ENCODE measurements around the gene C17orf107.

The C17orf107 gene

DNA sequence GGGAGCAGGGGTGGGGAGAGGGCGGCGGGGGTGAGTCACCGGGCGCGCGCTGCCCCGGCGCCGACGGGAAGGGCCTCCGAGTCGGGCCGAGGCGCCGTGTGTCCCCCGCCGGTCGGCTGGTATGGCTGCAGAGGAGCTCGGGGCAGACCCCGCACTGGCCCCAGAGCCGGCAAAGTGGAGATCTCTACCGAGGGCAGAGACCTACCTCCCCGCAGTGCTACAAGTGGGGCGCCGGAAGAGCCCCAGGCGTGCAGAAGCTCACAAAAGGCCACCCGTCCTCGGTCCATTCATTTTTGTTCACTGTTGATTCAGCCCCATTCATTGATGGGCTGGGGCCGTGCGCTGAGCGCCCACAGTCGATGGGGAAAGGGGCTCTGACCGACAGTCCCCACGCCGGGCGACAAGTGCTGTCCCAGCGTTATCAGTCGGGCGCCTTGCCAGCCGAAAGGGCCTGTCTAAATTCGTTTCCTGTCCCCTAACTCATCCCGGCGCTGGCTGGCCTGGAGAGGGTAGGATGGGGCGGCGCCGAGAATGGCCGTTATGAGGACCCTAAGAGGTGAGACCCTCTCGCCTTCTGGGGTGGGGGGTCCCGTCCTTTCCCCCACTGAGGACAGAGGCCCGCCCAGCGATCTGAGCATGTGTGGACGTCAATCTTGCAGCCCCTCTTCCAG is 50.9 kb downstream of the C17orf107 start:
- no peak for DNase-seq

DNA sequence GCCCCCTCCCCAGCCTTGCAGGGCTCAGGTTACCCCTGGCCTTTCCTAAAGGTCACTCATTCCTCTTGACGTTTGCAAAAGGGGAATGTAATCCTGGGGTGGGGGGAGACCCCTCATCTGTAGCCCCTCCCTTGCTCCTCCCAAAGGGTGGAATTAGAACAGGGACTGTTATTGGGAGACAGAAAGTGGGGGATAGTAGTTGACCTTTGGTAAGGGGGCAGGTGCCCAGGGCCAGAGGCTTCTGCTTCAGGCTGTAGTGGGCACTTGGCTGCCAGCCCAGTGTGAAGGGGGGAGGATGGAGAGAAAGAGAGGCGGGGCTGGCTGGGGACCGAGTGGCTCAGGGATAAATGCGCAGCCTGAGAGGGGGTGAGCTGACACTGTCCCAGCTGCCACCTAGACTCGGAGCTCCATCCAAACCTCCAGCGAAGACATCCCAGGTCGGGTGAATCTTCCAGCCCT is 51.4 kb downstream of the C17orf107 start, which contains the start of gene ENO3:
Gene ENO3, plus strand, starts transcription at position 374 of the 459 bp plus-strand sequence. CDS start 711 bp downstream, outside the sequence.
- no peak for DNase-seq

DNA sequence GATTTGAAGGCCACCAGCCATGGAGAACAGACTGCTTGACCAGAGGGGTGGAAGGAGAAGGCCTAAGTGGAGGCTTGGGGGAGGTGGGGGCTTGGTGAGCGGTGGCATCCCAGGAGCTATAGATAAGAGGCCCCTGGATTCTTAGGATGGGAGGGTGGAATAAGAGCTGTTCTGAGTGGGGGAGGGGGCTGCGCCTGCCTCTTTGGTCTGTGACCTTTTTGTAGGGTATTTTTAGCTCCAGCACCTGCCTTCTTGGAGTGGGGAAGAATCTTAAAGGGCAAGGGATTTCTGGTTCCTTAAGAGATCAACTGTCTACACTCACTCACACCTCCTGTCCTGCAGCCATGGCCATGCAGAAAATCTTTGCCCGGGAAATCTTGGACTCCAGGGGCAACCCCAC is 52.1 kb downstream of the C17orf107 start:
- no peak for DNase-seq

Measured in CD4-positive, alpha-beta T cell treated with Interferon gamma for 1 hour (primary cell).